ENCODE data around the gene TOE1.

Gene TOE1

DNA sequence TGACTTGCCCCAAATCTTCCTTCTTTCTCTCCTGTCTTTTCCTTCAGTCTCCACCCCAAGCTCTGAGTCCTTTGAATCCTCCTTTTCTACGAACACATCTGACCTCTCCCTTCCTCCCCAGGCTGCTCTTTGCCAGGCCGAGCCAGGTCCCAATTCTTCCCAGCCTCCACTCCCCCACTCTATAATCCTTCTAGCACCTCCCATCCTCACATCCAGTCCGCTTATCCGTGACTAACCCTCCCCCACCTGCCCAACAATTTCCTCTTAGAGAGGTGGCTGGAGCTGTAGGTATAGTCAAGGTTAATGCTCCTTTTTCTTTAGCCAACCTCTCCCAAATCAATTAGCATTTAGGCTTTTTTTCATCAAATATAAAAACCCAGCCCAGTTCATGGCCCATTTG, 22.8 kb upstream of the TOE1 start:
- TF ChIP-seq CREB1 (IDR thresholded peaks at IDR 0.05; ENCODE audit: low read depth) = no peak
- TF ChIP-seq, protein P1, sequence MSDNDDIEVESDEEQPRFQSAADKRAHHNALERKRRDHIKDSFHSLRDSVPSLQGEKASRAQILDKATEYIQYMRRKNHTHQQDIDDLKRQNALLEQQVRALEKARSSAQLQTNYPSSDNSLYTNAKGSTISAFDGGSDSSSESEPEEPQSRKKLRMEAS (IDR thresholded peaks at IDR 0.05) = no peak
- no peak for TF ChIP-seq EP300 (IDR thresholded peaks at IDR 0.05; ENCODE audit: borderline replicate concordance)
- no peak for TF ChIP-seq EGR1 (IDR thresholded peaks at IDR 0.05)
- TF ChIP-seq CEBPB (IDR thresholded peaks at IDR 0.05) = no peak
- no peak for TF ChIP-seq YY1 (IDR thresholded peaks at IDR 0.05; ENCODE audit: low read depth)
- TF ChIP-seq ZBTB7A (IDR thresholded peaks at IDR 0.05; ENCODE audit: low read depth) = no peak
- TF ChIP-seq TAF1 (IDR thresholded peaks at IDR 0.05; ENCODE audit: low read depth) = no peak
- no peak for TF ChIP-seq NFIC (IDR thresholded peaks at IDR 0.05)
- TF ChIP-seq, protein P2, sequence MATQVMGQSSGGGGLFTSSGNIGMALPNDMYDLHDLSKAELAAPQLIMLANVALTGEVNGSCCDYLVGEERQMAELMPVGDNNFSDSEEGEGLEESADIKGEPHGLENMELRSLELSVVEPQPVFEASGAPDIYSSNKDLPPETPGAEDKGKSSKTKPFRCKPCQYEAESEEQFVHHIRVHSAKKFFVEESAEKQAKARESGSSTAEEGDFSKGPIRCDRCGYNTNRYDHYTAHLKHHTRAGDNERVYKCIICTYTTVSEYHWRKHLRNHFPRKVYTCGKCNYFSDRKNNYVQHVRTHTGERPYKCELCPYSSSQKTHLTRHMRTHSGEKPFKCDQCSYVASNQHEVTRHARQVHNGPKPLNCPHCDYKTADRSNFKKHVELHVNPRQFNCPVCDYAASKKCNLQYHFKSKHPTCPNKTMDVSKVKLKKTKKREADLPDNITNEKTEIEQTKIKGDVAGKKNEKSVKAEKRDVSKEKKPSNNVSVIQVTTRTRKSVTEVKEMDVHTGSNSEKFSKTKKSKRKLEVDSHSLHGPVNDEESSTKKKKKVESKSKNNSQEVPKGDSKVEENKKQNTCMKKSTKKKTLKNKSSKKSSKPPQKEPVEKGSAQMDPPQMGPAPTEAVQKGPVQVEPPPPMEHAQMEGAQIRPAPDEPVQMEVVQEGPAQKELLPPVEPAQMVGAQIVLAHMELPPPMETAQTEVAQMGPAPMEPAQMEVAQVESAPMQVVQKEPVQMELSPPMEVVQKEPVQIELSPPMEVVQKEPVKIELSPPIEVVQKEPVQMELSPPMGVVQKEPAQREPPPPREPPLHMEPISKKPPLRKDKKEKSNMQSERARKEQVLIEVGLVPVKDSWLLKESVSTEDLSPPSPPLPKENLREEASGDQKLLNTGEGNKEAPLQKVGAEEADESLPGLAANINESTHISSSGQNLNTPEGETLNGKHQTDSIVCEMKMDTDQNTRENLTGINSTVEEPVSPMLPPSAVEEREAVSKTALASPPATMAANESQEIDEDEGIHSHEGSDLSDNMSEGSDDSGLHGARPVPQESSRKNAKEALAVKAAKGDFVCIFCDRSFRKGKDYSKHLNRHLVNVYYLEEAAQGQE (IDR thresholded peaks at IDR 0.05; ENCODE audit: low read depth) = no peak
- TF ChIP-seq, protein P3, sequence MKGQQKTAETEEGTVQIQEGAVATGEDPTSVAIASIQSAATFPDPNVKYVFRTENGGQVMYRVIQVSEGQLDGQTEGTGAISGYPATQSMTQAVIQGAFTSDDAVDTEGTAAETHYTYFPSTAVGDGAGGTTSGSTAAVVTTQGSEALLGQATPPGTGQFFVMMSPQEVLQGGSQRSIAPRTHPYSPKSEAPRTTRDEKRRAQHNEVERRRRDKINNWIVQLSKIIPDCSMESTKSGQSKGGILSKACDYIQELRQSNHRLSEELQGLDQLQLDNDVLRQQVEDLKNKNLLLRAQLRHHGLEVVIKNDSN (IDR thresholded peaks at IDR 0.05) = no peak
- TF ChIP-seq FOXM1 (IDR thresholded peaks at IDR 0.05; ENCODE audit: borderline replicate concordance, low read depth) = no peak
- TF ChIP-seq TCF12 (IDR thresholded peaks at IDR 0.05; ENCODE audit: low read depth) = no peak
- no peak for TF ChIP-seq RAD21 (IDR thresholded peaks at IDR 0.05; ENCODE audit: low read depth)

DNA sequence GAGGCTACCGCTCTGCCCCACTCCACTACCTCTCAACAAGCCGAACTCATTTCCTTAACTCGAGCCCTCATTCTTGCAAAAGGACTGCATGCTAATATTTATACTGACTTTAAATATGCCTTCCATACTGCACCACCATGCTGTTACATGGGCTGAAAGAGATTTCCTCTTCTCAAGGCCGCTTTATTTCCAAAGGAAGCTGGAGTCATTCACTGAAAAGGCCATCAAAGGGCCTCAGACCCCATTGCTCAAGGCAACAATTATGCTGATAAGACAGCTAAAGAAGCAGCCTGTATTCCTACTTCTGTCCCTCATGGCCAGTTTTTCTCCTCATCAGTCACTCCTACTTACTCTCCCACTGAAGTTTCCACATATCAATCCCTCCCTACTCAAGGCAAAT, 20.2 kb upstream of the TOE1 start:
- TF ChIP-seq ZBTB7A (IDR thresholded peaks at IDR 0.05; ENCODE audit: low read depth) (no peak), RAD21 (IDR thresholded peaks at IDR 0.05; ENCODE audit: low read depth) (no peak), CREB1 (IDR thresholded peaks at IDR 0.05; ENCODE audit: low read depth) (no peak), EP300 (IDR thresholded peaks at IDR 0.05; ENCODE audit: borderline replicate concordance) (no peak), FOXM1 (IDR thresholded peaks at IDR 0.05; ENCODE audit: borderline replicate concordance, low read depth) (no peak), EGR1 (IDR thresholded peaks at IDR 0.05) (no peak), TEAD4 (IDR thresholded peaks at IDR 0.05) (no peak), TAF1 (IDR thresholded peaks at IDR 0.05; ENCODE audit: low read depth) (no peak), NFIC (IDR thresholded peaks at IDR 0.05) (no peak), CEBPB (IDR thresholded peaks at IDR 0.05) (no peak), YY1 (IDR thresholded peaks at IDR 0.05; ENCODE audit: low read depth) (no peak), TCF12 (IDR thresholded peaks at IDR 0.05; ENCODE audit: low read depth) (no peak)
- TF ChIP-seq, protein P1 (IDR thresholded peaks at IDR 0.05) = no peak
- TF ChIP-seq, protein P3 (IDR thresholded peaks at IDR 0.05) = no peak
- TF ChIP-seq, protein P2 (IDR thresholded peaks at IDR 0.05; ENCODE audit: low read depth) = no peak

DNA sequence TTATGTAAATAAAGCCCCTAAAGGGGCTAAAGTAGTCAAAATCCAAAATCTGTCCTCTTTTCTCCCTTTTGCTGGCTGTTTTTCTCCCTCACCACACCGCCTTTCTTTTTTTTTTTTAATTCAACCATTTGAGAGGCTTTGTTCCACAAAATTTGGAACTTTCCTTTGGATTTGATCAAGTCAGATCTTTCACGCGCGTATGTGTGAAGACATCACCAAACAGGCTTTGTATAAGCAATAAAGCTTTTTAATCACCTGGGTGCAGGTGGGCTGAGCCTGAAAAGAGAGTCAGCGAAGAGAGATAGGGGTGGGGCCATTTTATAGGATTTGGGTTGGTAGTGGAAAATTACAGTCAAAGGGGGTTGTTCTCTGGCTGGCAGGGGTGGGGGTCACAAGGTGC, 18.5 kb upstream of the TOE1 start:
- TF ChIP-seq, protein P3 (IDR thresholded peaks at IDR 0.05) = no peak
- no peak for TF ChIP-seq NFIC (IDR thresholded peaks at IDR 0.05)

DNA sequence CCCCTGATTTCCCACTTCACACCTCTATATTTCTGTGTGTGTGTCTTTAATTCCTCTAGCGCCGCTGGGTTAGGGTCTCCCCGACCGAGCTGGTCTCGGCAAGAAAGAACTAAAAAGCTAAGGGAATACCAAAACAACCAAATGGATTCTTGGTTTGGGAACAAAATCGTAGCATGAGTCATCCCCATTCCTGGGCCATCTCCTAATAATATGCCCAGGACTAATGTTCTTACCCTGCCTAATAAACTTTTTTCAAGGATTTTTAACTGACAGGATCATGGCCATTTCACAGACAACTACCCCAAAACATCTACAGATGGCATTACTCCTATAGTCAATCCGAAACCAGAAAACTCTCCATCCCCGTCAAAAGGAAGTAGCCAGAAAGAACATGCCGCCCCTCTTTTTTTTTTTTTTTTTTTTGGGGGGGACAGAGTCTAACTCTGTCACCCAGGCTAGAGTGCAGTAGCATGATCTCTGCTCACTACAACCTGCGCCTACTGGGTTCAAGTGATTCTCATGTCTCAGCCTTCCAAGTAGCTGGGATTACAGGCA, 17.4 kb upstream of the TOE1 start:
- no peak for TF ChIP-seq FOXM1 (IDR thresholded peaks at IDR 0.05; ENCODE audit: borderline replicate concordance, low read depth)
- TF ChIP-seq CREB1 (IDR thresholded peaks at IDR 0.05; ENCODE audit: low read depth) = no peak
- no peak for TF ChIP-seq EGR1 (IDR thresholded peaks at IDR 0.05)
- TF ChIP-seq TCF12 (IDR thresholded peaks at IDR 0.05; ENCODE audit: low read depth) = no peak
- TF ChIP-seq RAD21 (IDR thresholded peaks at IDR 0.05; ENCODE audit: low read depth) = no peak
- TF ChIP-seq ZBTB7A (IDR thresholded peaks at IDR 0.05; ENCODE audit: low read depth) = no peak
- TF ChIP-seq, protein P2 (IDR thresholded peaks at IDR 0.05; ENCODE audit: low read depth) = no peak
- no peak for TF ChIP-seq TAF1 (IDR thresholded peaks at IDR 0.05; ENCODE audit: low read depth)
- TF ChIP-seq, protein P1 (IDR thresholded peaks at IDR 0.05) = no peak
- no peak for TF ChIP-seq TEAD4 (IDR thresholded peaks at IDR 0.05)

Measured in Ishikawa (cell line).